CD4-positive, alpha-beta T cell treated with Interleukin-4 for 4 hours (primary cell): ENCODE data around the gene CITED4.

Experiments used
- DNase-seq: peaks from one replicate; pipeline ENCODE4 v3.0.0-alpha.2; 2020

Gene CITED4

GRCh38 chr1:40884055-40884795 lies 22.1 kb upstream of the CITED4 start:
- DNase-seq: no peak

- no peak for DNase-seq
Observed at GRCh38 chr1:40880813-40881549, 18.8 kb upstream of the CITED4 start.

DNA sequence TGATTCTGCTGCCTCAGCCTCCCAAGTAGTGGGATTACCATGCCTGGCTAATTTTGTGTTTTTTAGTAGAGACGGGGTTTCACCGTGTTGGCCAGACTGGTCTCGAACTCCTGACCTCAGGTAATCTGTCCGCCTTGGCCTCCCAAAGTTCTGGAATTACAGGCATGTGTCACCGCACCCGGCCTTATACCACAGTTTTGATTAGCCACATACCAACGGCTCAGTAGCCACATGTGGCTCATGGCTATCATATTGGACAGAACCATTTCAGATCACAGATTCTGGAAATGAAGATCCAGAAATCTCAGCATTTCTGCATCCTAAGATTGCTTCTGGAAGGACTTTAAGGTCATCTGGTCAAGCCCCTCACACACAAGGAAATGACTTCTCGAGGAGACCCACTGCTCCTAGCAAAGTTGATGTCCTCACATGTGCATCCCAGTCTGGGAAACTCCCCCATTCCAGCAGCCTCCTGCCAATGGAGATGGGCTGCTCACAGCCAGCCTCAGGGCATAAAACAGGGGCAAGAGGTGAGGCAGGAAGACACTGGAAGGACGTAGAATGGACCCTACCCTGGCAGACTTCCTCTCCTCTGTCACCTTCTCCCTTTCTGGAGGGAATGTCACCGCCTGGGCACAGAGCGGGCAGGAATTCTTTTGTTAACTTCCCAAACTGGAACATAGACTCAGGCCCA lies 17.5 kb upstream of the CITED4 start:
- no peak for DNase-seq

DNA sequence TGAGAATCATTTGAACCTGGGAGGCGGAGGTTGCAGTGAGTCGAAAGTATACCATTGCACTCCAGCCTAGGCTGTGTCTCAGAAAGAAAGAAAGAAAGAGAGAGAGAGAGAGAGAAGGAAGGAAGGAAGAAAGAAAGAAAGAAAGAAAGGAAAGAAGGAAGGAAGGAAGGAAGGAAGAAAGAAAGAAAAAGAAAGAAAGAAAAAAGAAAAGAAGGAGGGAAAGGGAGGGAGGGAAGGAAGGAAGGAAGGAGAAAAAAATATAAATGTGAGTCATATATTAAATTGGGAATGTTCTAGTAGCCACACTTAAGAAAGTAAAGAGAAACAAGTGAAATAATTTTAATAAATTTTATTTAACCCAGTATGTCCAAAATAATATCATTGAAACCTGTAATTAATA lies 16.7 kb upstream of the CITED4 start:
- DNase-seq: no peak

GRCh38 chr1:40877698-40878097 lies 15.5 kb upstream of the CITED4 start:
- no peak for DNase-seq

- no peak for DNase-seq
Observed at GRCh38 chr1:40876891-40877290, 14.7 kb upstream of the CITED4 start.

GRCh38 chr1:40876436-40876761 lies 14.2 kb upstream of the CITED4 start:
- DNase-seq: no peak

GRCh38 chr1:40873863-40874472 lies 11.8 kb upstream of the CITED4 start:
- no peak for DNase-seq

GRCh38 chr1:40872276-40872675 lies 10.1 kb upstream of the CITED4 start:
- no peak for DNase-seq

DNA sequence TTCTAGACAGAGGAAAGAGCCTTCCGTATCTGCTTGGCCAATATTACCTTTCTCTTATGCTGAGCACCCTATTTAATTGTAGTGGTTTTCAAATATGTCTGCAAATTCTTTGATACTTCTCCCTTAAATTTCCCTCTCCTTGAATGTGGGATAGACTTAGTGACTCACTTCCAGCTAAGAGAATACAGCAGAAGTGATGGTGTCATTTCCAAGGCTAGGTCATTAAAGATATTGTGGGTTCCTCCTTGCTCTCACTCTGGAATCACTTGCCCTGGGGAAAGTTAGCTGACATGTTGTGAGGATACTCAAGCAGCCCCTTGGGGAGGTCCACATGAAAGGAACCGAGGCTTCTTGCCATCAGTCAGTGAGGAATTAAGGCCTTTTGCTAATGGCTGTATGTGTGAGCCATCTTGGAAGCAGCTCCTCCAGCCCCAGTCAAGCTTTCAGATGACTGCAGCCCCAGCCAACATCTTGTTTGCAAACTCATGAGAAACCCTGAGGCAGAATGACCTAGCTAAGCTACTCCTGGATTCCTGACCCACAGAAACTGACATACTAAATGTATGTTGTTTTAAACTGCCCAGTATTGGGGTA lies 8.1 kb upstream of the CITED4 start:
- DNase-seq: no peak

GRCh38 chr1:40868051-40868723 lies 6.0 kb upstream of the CITED4 start:
- no peak for DNase-seq

GRCh38 chr1:40861224-40862003 lies 749 bp downstream of the CITED4 start:
- DNase-seq: no peak

DNA sequence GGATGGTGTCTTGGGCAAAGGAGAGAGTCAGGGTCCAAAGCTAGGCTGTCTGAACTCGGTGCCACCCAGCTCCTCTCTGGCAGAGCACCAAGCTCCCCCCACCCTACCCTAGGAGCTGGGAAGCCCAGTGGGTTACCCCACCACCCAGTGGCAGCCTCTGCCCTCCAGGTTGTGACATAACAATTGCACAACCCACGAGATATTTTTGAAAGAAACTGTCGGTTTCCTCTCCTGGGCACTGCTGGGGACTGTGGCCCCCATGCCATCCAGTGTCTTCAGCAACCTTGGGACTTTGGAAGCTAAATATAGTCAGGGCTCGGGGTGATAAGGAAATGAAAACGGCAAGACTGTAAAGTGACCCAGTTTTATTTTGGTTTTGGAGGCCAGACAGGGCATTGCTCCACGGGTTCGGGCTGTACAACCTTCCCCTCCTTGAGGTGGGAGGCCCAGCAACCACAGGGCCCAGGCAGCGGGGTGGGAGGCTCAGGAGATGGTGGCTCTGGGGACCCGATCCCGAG lies 1.4 kb downstream of the CITED4 start:
- DNase-seq: no peak

- no peak for DNase-seq
Observed at GRCh38 chr1:40858856-40859416, 3.2 kb downstream of the CITED4 start.

- DNase-seq: no peak
Observed at GRCh38 chr1:40857737-40858136, 4.4 kb downstream of the CITED4 start.

GRCh38 chr1:40856656-40857302 lies 5.4 kb downstream of the CITED4 start:
- no peak for DNase-seq

DNA sequence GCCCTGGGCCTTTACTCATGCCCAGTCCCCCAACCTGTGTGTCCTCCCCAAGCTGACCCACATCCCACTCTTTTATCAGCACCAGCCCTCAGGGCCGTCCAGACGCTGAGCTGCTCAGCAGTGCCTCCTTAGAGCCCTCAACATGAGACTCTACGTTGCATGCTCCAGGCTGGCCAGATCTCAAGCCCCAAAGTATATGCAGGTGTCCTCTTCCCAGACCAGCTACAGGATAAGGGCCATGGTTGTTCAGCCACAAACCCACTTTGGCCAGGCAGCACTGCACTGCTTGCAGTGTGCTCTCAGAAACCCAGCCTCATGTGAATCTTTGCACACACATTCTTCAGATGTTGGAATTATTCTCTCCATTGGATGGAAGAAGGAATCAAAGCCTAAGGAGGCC lies 6.0 kb downstream of the CITED4 start:
- no peak for DNase-seq

GRCh38 chr1:40855513-40855912 lies 6.7 kb downstream of the CITED4 start:
- no peak for DNase-seq

DNA sequence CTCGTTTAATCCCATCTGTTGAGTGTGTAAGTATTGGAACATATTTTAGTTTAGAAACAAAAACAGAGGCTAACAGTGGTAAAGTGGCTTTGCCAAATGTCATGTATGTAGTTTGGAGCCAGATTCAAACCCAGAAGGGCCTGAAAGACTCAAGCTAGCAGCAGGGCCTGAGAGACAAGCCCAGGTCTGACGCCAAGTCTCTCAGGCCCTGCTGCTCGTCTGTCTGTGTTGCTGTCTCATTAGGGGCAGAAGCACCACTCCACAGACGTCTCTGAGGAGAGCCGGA lies 8.3 kb downstream of the CITED4 start:
- DNase-seq: no peak

DNA sequence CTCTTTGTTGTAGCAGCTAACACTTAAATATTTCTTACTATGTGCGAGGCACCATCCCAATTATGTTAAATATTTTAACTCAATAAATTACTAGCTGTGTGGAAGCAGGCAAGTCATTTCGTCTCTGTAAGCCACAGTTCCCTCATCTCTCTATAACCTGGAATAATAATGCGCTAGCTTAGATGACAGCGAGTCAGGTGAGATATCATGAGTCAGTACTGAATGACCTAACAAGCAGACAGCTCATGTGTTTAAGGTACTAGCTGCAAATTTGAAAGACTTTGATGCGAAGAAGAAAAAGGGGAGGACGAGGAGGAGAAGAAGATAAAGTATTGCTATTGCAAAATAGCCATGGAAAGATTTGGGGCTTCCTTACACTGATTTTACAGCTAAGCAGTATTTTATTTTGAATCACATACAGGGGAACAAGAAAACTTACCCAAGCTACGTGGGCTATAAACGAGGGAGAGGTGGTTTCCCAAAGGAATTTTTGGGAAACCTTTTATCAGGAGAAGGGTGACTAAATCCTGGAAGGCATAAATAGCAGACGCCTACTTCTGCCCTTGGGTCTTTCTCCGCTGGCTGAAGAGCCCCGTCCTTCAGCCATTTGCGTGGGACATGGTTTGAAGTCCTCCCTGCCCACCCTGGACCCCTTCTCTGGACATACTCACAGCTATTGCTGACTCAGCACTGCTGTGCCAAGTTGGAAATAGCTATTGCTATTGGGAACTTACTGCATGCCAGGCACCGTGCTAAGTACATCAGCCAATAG lies 8.9 kb downstream of the CITED4 start:
- DNase-seq: no peak
